Activated CD4-positive, alpha-beta T cell treated with anti-CD3 and anti-CD28 coated beads for 36 hours (primary cell): ENCODE measurements around the gene MAPK7. TPM values are rescaled to one million over a fixed set of nuclear protein-coding genes. Genes with fewer than 3 reads are reported as not detected.

Source experiments
- ATAC-seq: fragments of 200-7000 bp; cut with Tn5 transposase; one replicate; pipeline ENCODE4 v1.10.0; 2021; ENCODE audit warnings: mild to moderate bottlenecking, moderate library complexity
- CTCF ChIA-PET: fragments of 350-600 bp; sonication (Branson Sonifier 250); formaldehyde crosslinking; loops from one replicate; lab custom pipeline; 2021; ENCODE audit warnings: antibody characterized with exemption; lab: Charles Lee
- POLR2A ChIA-PET: fragments of 350-600 bp; sonication (Branson Sonifier 250); formaldehyde crosslinking; loops from one replicate; lab custom pipeline; 2021; ENCODE audit warnings: antibody characterized with exemption, inconsistent platforms; lab: Charles Lee
- DNase-seq: peaks from one replicate; pipeline ENCODE4 v3.0.0-alpha.2; 2020
- H3K27ac Mint-ChIP-seq: one replicate; pipeline ENCODE4 v1.8.0; 2021; ENCODE audit warnings: mixed read lengths
- H3K27me3 Mint-ChIP-seq: one replicate; pipeline ENCODE4 v1.8.0; 2021; ENCODE audit warnings: mixed read lengths
- H3K36me3 Mint-ChIP-seq: one replicate; pipeline ENCODE4 v1.8.0; 2021; ENCODE audit warnings: low read depth, mixed read lengths
- H3K4me1 Mint-ChIP-seq: one replicate; pipeline ENCODE4 v1.8.0; 2021; ENCODE audit warnings: mixed read lengths
- H3K4me3 Mint-ChIP-seq: one replicate; pipeline ENCODE4 v1.8.0; 2021; ENCODE audit warnings: mild to moderate bottlenecking, moderate library complexity, mixed read lengths
- H3K9me3 Mint-ChIP-seq: one replicate; pipeline ENCODE4 v1.8.0; 2021; ENCODE audit warnings: low read depth, mixed read lengths
- intact Hi-C, 2 experiments: fragments of 100-400 bp; cut with DNase I in 1 of 2; cut with micrococcal nuclease in 1 of 2; formaldehyde crosslinking; loops; one replicate each; pipeline versions ENCODE4 v1.14.2 to v1.15.1; 2022 to 2024; cut with DNase I, micrococcal nuclease
- total RNA-seq, 2 experiments: library from RNA; stranded (reverse); gene quantifications; one replicate each; pipeline ENCODE4 v1.2.3, GENCODE V29; 2021

MAPK7 gene
- total RNA-seq: 10 to 100 TPM; 19.0 to 20.8 TPM

- peaks cover 16% of the 10 kb centered on the region for H3K4me1 Mint-ChIP-seq
- peaks cover 18% of the 10 kb centered on the region for H3K36me3 Mint-ChIP-seq
- intact Hi-C loops: loop anchor here (1.0 to 10.0 kb wide), 10 partner anchors 16 to 631 kb away; partner anchors contain the start of genes ALDH3A2 (in 2 of the 2), B9D1 (in 2 of the 2), AKAP10 (in 1 of the 2) and PRPSAP2 (in 1 of the 2)
- peak within 1 kb of the TSS; percentile 89 for H3K4me3 Mint-ChIP-seq
- ChIA-PET POLR2A (interaction anchor here (0.5 to 1.7 kb wide), 7 partner anchors 10 to 270 kb away, joined by 3 to 21 read pairs (median 4); partner anchors contain the start of genes ALDH3A2, B9D1 and SLC47A1), CTCF (interaction anchor here (0.7 to 1.9 kb wide), 9 partner anchors 7 to 1699 kb away, joined by 3 to 60 read pairs (median 7); partner anchors contain the start of gene B9D1)
- DNase-seq (no peak), ATAC-seq (no peak)
- H3K27ac Mint-ChIP-seq: peak within 1 kb of the TSS; percentile 98
- H3K9me3 Mint-ChIP-seq: no peaks in the 10 kb centered on the region
- H3K27me3 Mint-ChIP-seq: no peaks in the 10 kb centered on the region
Observed at GRCh38 chr17:19378416-19379360, at the start of gene MAPK7. Gene MAPK7, plus strand, starts transcription at chr17:19378498. Its CDS starts 403 bp downstream, at chr17:19378901.

- peaks cover 2% of the 10 kb centered on the region for H3K9me3 Mint-ChIP-seq
- intact Hi-C loops: no loop called here
- no peaks in the 10 kb centered on the region for H3K36me3 Mint-ChIP-seq
- peaks cover 3% of the 10 kb centered on the region for H3K27me3 Mint-ChIP-seq
- ChIA-PET CTCF (interaction anchor here (1.2 kb wide), 1 partner anchor 9 kb away, joined by 4 read pairs; no protein-coding TSS in a partner anchor), POLR2A (no interaction called here)
- no peak for ATAC-seq
- peaks cover 4% of the 10 kb centered on the region for H3K4me1 Mint-ChIP-seq
- no peak overlapping the region for H3K4me3 Mint-ChIP-seq
- no peak overlapping the region for H3K27ac Mint-ChIP-seq
- no peak for DNase-seq
Observed at GRCh38 chr17:19329136-19329535, 49.2 kb upstream of the MAPK7 start.

GRCh38 chr17:19329839-19330238 lies 48.5 kb upstream of the MAPK7 start:
- POLR2A ChIA-PET: no interaction called here
- no peaks in the 10 kb centered on the region for H3K36me3 Mint-ChIP-seq
- peaks cover 4% of the 10 kb centered on the region for H3K4me1 Mint-ChIP-seq
- peaks cover 2% of the 10 kb centered on the region for H3K9me3 Mint-ChIP-seq
- peaks cover 3% of the 10 kb centered on the region for H3K27me3 Mint-ChIP-seq
- DNase-seq (no peak), ATAC-seq (no peak)
- intact Hi-C loops: no loop called here
- CTCF ChIA-PET: interaction anchor here (1.2 kb wide), 1 partner anchor 8 kb away, joined by 4 read pairs; no protein-coding TSS in a partner anchor
- H3K4me3 Mint-ChIP-seq: no peak overlapping the region
- H3K27ac Mint-ChIP-seq: no peak overlapping the region

- ATAC-seq: no peak
- intact Hi-C loops: no loop called here
- Mint-ChIP-seq H3K36me3 (no peaks in the 10 kb centered on the region), H3K9me3 (peaks cover 2% of the 10 kb centered on the region), H3K27ac (no peak overlapping the region), H3K27me3 (peaks cover 3% of the 10 kb centered on the region), H3K4me3 (no peak overlapping the region), H3K4me1 (peaks cover 4% of the 10 kb centered on the region)
- DNase-seq: no peak
- CTCF ChIA-PET: interaction anchor here (0.5 to 0.7 kb wide), 2 partner anchors 8 to 412 kb away, joined by 3 to 4 read pairs; no protein-coding TSS in a partner anchor
- POLR2A ChIA-PET: no interaction called here
Observed at GRCh38 chr17:19330271-19330670, 48.0 kb upstream of the MAPK7 start.

GRCh38 chr17:19331134-19331533 lies 47.2 kb upstream of the MAPK7 start:
- Mint-ChIP-seq H3K27me3 (peaks cover 5% of the 10 kb centered on the region), H3K36me3 (no peaks in the 10 kb centered on the region), H3K27ac (no peak overlapping the region), H3K4me1 (peaks cover 4% of the 10 kb centered on the region), H3K4me3 (no peak overlapping the region), H3K9me3 (no peaks in the 10 kb centered on the region)
- intact Hi-C loops: no loop called here
- CTCF ChIA-PET: interaction anchor here (0.7 kb wide), 2 partner anchors 324 to 411 kb away, joined by 4 read pairs; no protein-coding TSS in a partner anchor
- DNase-seq (no peak), ATAC-seq (no peak)
- POLR2A ChIA-PET: no interaction called here

GRCh38 chr17:19331543-19332245 lies 46.6 kb upstream of the MAPK7 start:
- H3K36me3 Mint-ChIP-seq: no peaks in the 10 kb centered on the region
- no peak for DNase-seq
- H3K9me3 Mint-ChIP-seq: no peaks in the 10 kb centered on the region
- H3K27ac Mint-ChIP-seq: no peak overlapping the region
- H3K4me1 Mint-ChIP-seq: peaks cover 4% of the 10 kb centered on the region
- H3K27me3 Mint-ChIP-seq: peaks cover 5% of the 10 kb centered on the region
- H3K4me3 Mint-ChIP-seq: no peak overlapping the region
- ChIA-PET CTCF (interaction anchor here (0.5 to 0.7 kb wide), 3 partner anchors 59 to 387 kb away, joined by 3 to 4 read pairs (median 4); no protein-coding TSS in a partner anchor), POLR2A (no interaction called here)
- ATAC-seq: no peak
- intact Hi-C loops: no loop called here

GRCh38 chr17:19332371-19333131 lies 45.7 kb upstream of the MAPK7 start:
- DNase-seq (peak; percentile 43), ATAC-seq (peak; percentile 58)
- no peak overlapping the region for H3K4me3 Mint-ChIP-seq
- intact Hi-C loops: no loop called here
- H3K36me3 Mint-ChIP-seq: no peaks in the 10 kb centered on the region
- peaks cover 4% of the 10 kb centered on the region for H3K4me1 Mint-ChIP-seq
- CTCF ChIA-PET: interaction anchor here (0.5 to 0.6 kb wide), 2 partner anchors 215 to 388 kb away, joined by 3 read pairs; no protein-coding TSS in a partner anchor
- no peak overlapping the region for H3K27ac Mint-ChIP-seq
- no peaks in the 10 kb centered on the region for H3K9me3 Mint-ChIP-seq
- H3K27me3 Mint-ChIP-seq: peaks cover 12% of the 10 kb centered on the region
- POLR2A ChIA-PET: no interaction called here

- no peaks in the 10 kb centered on the region for H3K9me3 Mint-ChIP-seq
- peaks cover 12% of the 10 kb centered on the region for H3K27me3 Mint-ChIP-seq
- no peak overlapping the region for H3K4me3 Mint-ChIP-seq
- ChIA-PET POLR2A (no interaction called here), CTCF (interaction anchor here (0.7 kb wide), 1 partner anchor 19 kb away, joined by 3 read pairs; no protein-coding TSS in a partner anchor)
- intact Hi-C loops: no loop called here
- H3K27ac Mint-ChIP-seq: no peak overlapping the region
- H3K36me3 Mint-ChIP-seq: no peaks in the 10 kb centered on the region
- no peak for DNase-seq
- no peak for ATAC-seq
- H3K4me1 Mint-ChIP-seq: peaks cover 4% of the 10 kb centered on the region
Observed at GRCh38 chr17:19333132-19333440, 45.2 kb upstream of the MAPK7 start.

GRCh38 chr17:19333736-19334290 lies 44.5 kb upstream of the MAPK7 start:
- Mint-ChIP-seq H3K27ac (no peak overlapping the region), H3K9me3 (no peaks in the 10 kb centered on the region), H3K4me1 (peaks cover 4% of the 10 kb centered on the region), H3K36me3 (no peaks in the 10 kb centered on the region), H3K4me3 (no peak overlapping the region), H3K27me3 (peaks cover 12% of the 10 kb centered on the region)
- no peak for DNase-seq
- no peak for ATAC-seq
- ChIA-PET CTCF (interaction anchor here (0.7 kb wide), 1 partner anchor 19 kb away, joined by 3 read pairs; no protein-coding TSS in a partner anchor), POLR2A (no interaction called here)
- intact Hi-C loops: no loop called here

GRCh38 chr17:19334331-19334730 lies 44.0 kb upstream of the MAPK7 start:
- ChIA-PET POLR2A (no interaction called here), CTCF (no interaction called here)
- no peak for ATAC-seq
- Mint-ChIP-seq H3K4me1 (peaks cover 4% of the 10 kb centered on the region), H3K27ac (no peak overlapping the region), H3K4me3 (no peak overlapping the region), H3K36me3 (no peaks in the 10 kb centered on the region), H3K9me3 (no peaks in the 10 kb centered on the region), H3K27me3 (peaks cover 12% of the 10 kb centered on the region)
- intact Hi-C loops: no loop called here
- DNase-seq: no peak
